K562 (cell line): ENCODE data around the gene ZNF74. TPM values are rescaled to one million over a fixed set of nuclear protein-coding genes. Genes with fewer than 3 reads are reported as not detected.

Source experiments
- ARID2 ChIP-seq: fragments of 450-650 bp; IDR thresholded peaks from 2 replicates; pipeline ENCODE4 v1.6.1; 2017; ENCODE audit warnings: antibody characterized with exemption, mild to moderate bottlenecking
- BCOR ChIP-seq: fragments of 450-650 bp; IDR thresholded peaks from 2 replicates; pipeline ENCODE4 v1.6.1; 2016
- CAMTA2 ChIP-seq: fragments of 250-450 bp; sonication (Bioruptor Pico); conservative IDR thresholded peaks from 2 replicates; pipeline ENCODE4 v1.5.1; 2022
- ESRRA ChIP-seq: fragments of 450-650 bp; IDR thresholded peaks from 2 replicates; pipeline ENCODE4 v1.6.1; 2014; ENCODE audit warnings: low read depth, mild to moderate bottlenecking, moderate library complexity, borderline replicate concordance
- ETS2 ChIP-seq: IDR thresholded peaks from 2 replicates; pipeline ENCODE4 v1.6.1; 2016; ENCODE audit warnings: borderline replicate concordance, missing genetic modification characterization, mild to moderate bottlenecking, moderate library complexity, missing compliant biosample characterization; ENCODE audit not compliant: poor library complexity, severe bottlenecking
- ETV1 ChIP-seq: fragments of 450-650 bp; conservative IDR thresholded peaks from 2 replicates; pipeline ENCODE4 v1.6.1; 2016; ENCODE audit warnings: missing genetic modification characterization, control low read depth, low read depth, missing compliant biosample characterization
- HDAC8 ChIP-seq: fragments of 450-650 bp; IDR thresholded peaks from 2 replicates; pipeline ENCODE4 v1.6.1; 2016; ENCODE audit warnings: mild to moderate bottlenecking, missing genetic modification characterization, moderate library complexity, missing compliant biosample characterization
- HIVEP1 ChIP-seq: fragments of 250-450 bp; sonication (Bioruptor Pico); IDR thresholded peaks from 2 replicates; pipeline ENCODE4 v1.4.0; 2020; ENCODE audit warnings: mild to moderate bottlenecking
- HMGN3 ChIP-seq: IDR thresholded peaks from 2 replicates; pipeline ENCODE4 v1.6.1; 2011; ENCODE audit warnings: borderline replicate concordance, low read depth, mild to moderate bottlenecking, mixed read lengths, low read length; ENCODE audit not compliant: insufficient read length; ENCODE audit errors: extremely low read depth
- JUND ChIP-seq, 2 experiments: IDR thresholded peaks; 2 replicates in 1 of 2; 3 replicates in 1 of 2; pipeline ENCODE4 v1.6.1; 2011; ENCODE audit warnings: borderline replicate concordance in 2 of 2, low read depth in 2 of 2, low read length in 2 of 2, improper control_type of control experiment in 1 of 2, missing biosample characterization in 1 of 2, missing genetic modification characterization in 1 of 2, missing genetic modification reagents in 1 of 2
- KLF10 ChIP-seq: fragments of 250-450 bp; sonication (Bioruptor Pico); IDR thresholded peaks from 2 replicates; pipeline ENCODE4 v1.6.1; 2021; ENCODE audit warnings: matching md5 sums
- KLF13 ChIP-seq: fragments of 450-650 bp; IDR thresholded peaks from 2 replicates; pipeline ENCODE4 v1.6.1; 2016; ENCODE audit warnings: missing genetic modification characterization, low read depth, mild to moderate bottlenecking, missing compliant biosample characterization, moderate library complexity, borderline replicate concordance
- MAFK ChIP-seq: IDR thresholded peaks from 2 replicates; pipeline ENCODE4 v1.6.1; 2011; ENCODE audit warnings: low read length, improper control_type of control experiment
- NCOA1 ChIP-seq: fragments of 450-650 bp; IDR thresholded peaks from 2 replicates; pipeline ENCODE4 v1.6.1; 2016; ENCODE audit warnings: low read depth
- PHF21A ChIP-seq: fragments of 450-650 bp; IDR thresholded peaks from 2 replicates; pipeline ENCODE4 v1.6.1; 2017; ENCODE audit warnings: low read depth, borderline replicate concordance
- THAP12 ChIP-seq: fragments of 250-450 bp; sonication (Bioruptor Pico); IDR thresholded peaks from 2 replicates; pipeline ENCODE4 v1.9.0; 2021; ENCODE audit warnings: mild to moderate bottlenecking, inconsistent platforms
- ZBTB2 ChIP-seq: fragments of 450-650 bp; IDR thresholded peaks from 2 replicates; pipeline ENCODE4 v1.6.1; 2016; ENCODE audit warnings: antibody characterized with exemption
- ZFPM2 ChIP-seq: fragments of 250-450 bp; sonication (Bioruptor Pico); IDR thresholded peaks from 2 replicates; pipeline ENCODE4 v1.5.1; 2022; ENCODE audit warnings: mild to moderate bottlenecking
- ZNF274 ChIP-seq: IDR thresholded peaks from 2 replicates; pipeline ENCODE4 v1.6.1; 2011; ENCODE audit warnings: low read depth, mild to moderate bottlenecking, low read length, moderate library complexity, borderline replicate concordance
- ZNF408 ChIP-seq: fragments of 250-450 bp; sonication (Bioruptor Pico); IDR thresholded peaks from 2 replicates; pipeline ENCODE4 v1.4.0; 2020; ENCODE audit warnings: low read depth, mild to moderate bottlenecking, moderate library complexity
- ZNF444 ChIP-seq: fragments of 250-450 bp; sonication (Bioruptor Pico); IDR thresholded peaks from 2 replicates; pipeline ENCODE4 v1.4.0; 2020; ENCODE audit warnings: mild to moderate bottlenecking, moderate library complexity
- ZNF507 ChIP-seq: conservative IDR thresholded peaks from 2 replicates; pipeline ENCODE4 v1.6.1; 2017; ENCODE audit warnings: missing genetic modification characterization, missing compliant biosample characterization
- ZNF561 ChIP-seq: fragments of 450-650 bp; formaldehyde crosslinking; conservative IDR thresholded peaks from 2 replicates; pipeline ENCODE4 v1.4.0; 2020; ENCODE audit warnings: mild to moderate bottlenecking, moderate library complexity
- polyA plus RNA-seq, 8 experiments: library from polyadenylated mRNA; depleted of rRNA in 4 of 8; stranded (reverse) in 5 of 8; unstranded in 3 of 8; fragments of >200 nt; fragmentation: Nextera tagmentation in 2 of 8; fragmentation: Illumina TruSeq in 1 of 8; extraction: Ambion mirVana in 2 of 8; extraction: Trizol in 1 of 8; gene quantifications; 2 replicates each; pipeline versions ENCODE4 v1.2.1 to v1.2.3, GENCODE V29; 2011 to 2014; ENCODE audit warnings: inconsistent platforms in 1 of 8, missing spikeins in 1 of 8
- total RNA-seq, 7 experiments: library from RNA; depleted of rRNA in 6 of 7; stranded (reverse); fragments of >200 nt in 6 of 7; fragmentation: Illumina TruSeq in 2 of 7; extraction: Trizol in 2 of 7; gene quantifications; 2 replicates each; pipeline versions ENCODE4 v1.2.1 to v1.2.3, GENCODE V29; 2011 to 2021; ENCODE audit warnings: low replicate concordance in 1 of 7
- TF ChIP-seq, protein P1 (sequence below): IDR thresholded peaks from 2 replicates; pipeline ENCODE4 v1.6.1; 2012; ENCODE audit warnings: low read depth, low read length, improper control_type of control experiment, borderline replicate concordance

Gene ZNF74
- total and polyA plus RNA-seq, 9 of the 15 experiments (the other 6 are each of a cell fraction or from before 2014, with no cell fraction given), result 2.4 to 53.5 (median 31.5) TPM

GRCh38 chr22:20418211-20418788 lies 24.3 kb downstream of the ZNF74 start (continued):
- TF ChIP-seq JUND (IDR thresholded peaks at IDR 0.05; ENCODE audit: borderline replicate concordance, low read depth, low read length) (peak; percentile 77), JUND (tag; IDR thresholded peaks at IDR 0.05; ENCODE audit: borderline replicate concordance, low read depth, low read length) (peak; percentile 61; the same call in 1 of the 3 replicates), KLF10 (no peak), KLF13 (tag) (peak; percentile 82; the same call in 1 of the 2 replicates), PHF21A (peak; percentile 87), THAP12 (CRISPR knock-in tag) (peak; percentile 81), MAFK (0 out of 2 replicates have a peak, but pooled peaks have one; percentile 21), ESRRA (peak; percentile 85), HIVEP1 (no peak; the same call in 1 of the 2 replicates), NCOA1 (no peak), HDAC8 (peak; percentile 68; the same call in 1 of the 2 replicates), ZFPM2 (peak; percentile 94), ZNF274 (no peak), ZBTB2 (peak; percentile 75), ZNF561 (CRISPR knock-in tag) (no peak), ETS2 (peak; percentile 13), ETV1 (peak; percentile 89), ZNF408 (CRISPR knock-in tag) (no peak), ZNF507 (tag) (no peak), ZNF444 (CRISPR knock-in tag) (no peak), HMGN3 (peak; percentile 87), BCOR (peak; percentile 85), CAMTA2 (0 out of 2 replicates have a peak, but pooled peaks have one; percentile 57), ARID2 (peak; percentile 99)
- TF ChIP-seq, protein P1, sequence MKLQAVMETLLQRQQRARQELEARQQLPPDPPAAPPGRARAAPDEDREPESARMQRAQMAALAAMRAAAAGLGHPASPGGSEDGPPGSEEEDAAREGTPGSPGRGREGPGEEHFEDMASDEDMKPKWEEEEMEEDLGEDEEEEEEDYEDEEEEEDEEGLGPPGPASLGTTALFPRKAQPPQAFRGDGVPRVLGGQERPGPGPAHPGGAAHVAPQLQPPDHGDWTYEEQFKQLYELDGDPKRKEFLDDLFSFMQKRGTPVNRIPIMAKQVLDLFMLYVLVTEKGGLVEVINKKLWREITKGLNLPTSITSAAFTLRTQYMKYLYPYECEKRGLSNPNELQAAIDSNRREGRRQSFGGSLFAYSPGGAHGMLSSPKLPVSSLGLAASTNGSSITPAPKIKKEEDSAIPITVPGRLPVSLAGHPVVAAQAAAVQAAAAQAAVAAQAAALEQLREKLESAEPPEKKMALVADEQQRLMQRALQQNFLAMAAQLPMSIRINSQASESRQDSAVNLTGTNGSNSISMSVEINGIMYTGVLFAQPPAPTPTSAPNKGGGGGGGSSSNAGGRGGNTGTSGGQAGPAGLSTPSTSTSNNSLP, result 0 out of 2 replicates have a peak, but pooled peaks have one; percentile 44
